ENCODE measurements around the gene NPEPPS.
"Not testable (repeated sequence)": the region's sequence is repeated elsewhere in the genome, so short reads cannot be mapped to it uniquely, and the experiment has no call there.

The NPEPPS gene

GRCh38 chr17:47562406-47562705, 31.4 kb downstream of the NPEPPS start:
- not testable (repeated sequence) for DNase-seq

GRCh38 chr17:47567261-47567660, 36.4 kb downstream of the NPEPPS start:
- DNase-seq = not testable (repeated sequence)

- DNase-seq = not testable (repeated sequence)
Observed at GRCh38 chr17:47572561-47572960, 41.7 kb downstream of the NPEPPS start.

GRCh38 chr17:47582416-47582815, 51.5 kb downstream of the NPEPPS start:
- DNase-seq = not testable (repeated sequence)

- not testable (repeated sequence) for DNase-seq
Observed at GRCh38 chr17:47586378-47587055, 55.6 kb downstream of the NPEPPS start.

- DNase-seq = not testable (repeated sequence)
Observed at GRCh38 chr17:47593522-47593921, 62.6 kb downstream of the NPEPPS start.

GRCh38 chr17:47603830-47604597, 73.1 kb downstream of the NPEPPS start:
- DNase-seq = no peak

GRCh38 chr17:47604598-47604927, 73.7 kb downstream of the NPEPPS start:
- peak in 1 of 2 experiments; percentile 41 for DNase-seq

- DNase-seq = no peak
Observed at GRCh38 chr17:47605011-47605410, 74.1 kb downstream of the NPEPPS start.

GRCh38 chr17:47607481-47607880, 76.6 kb downstream of the NPEPPS start:
- DNase-seq = no peak

GRCh38 chr17:47611372-47612350, 80.8 kb downstream of the NPEPPS start:
- peak; percentile 19 to 33 for DNase-seq

GRCh38 chr17:47615766-47616424, 85.0 kb downstream of the NPEPPS start:
- peak; percentile 29 to 67 for DNase-seq

GRCh38 chr17:47618410-47618809, 87.5 kb downstream of the NPEPPS start:
- no peak for DNase-seq

- no peak for DNase-seq
Observed at GRCh38 chr17:47620503-47621245, 89.8 kb downstream of the NPEPPS start.

- DNase-seq = no peak
Observed at GRCh38 chr17:47621293-47622179, 90.6 kb downstream of the NPEPPS start.

GRCh38 chr17:47622180-47622549, 91.3 kb downstream of the NPEPPS start:
- DNase-seq = no peak

- no peak for DNase-seq
Observed at GRCh38 chr17:47624727-47625068, 93.8 kb downstream of the NPEPPS start.

GRCh38 chr17:47628014-47628566, 97.2 kb downstream of the NPEPPS start:
- DNase-seq = no peak

GRCh38 chr17:47629826-47630225, 98.9 kb downstream of the NPEPPS start:
- DNase-seq = no peak

- DNase-seq = no peak
Observed at GRCh38 chr17:47630614-47631013, 99.7 kb downstream of the NPEPPS start.

GRCh38 chr17:47632991-47633390, 102.1 kb downstream of the NPEPPS start:
- DNase-seq = no peak

Measured in NCI-H526 (cell line).